Activated naive CD8-positive, alpha-beta T cell treated with anti-CD3 and anti-CD28 coated beads, Interleukin-2, amount 50 U/mL, for 16 hours (primary cell): ENCODE results near the gene ZNHIT3.
A peak's percentile ranks its signal among the peaks of the same experiment; 100 is the strongest.

Source experiments
- DNase-seq: peaks from one replicate; pipeline ENCODE4 v3.0.0-alpha.2; 2020; ENCODE audit warnings: low read depth, low spot score

ZNHIT3 gene

DNA sequence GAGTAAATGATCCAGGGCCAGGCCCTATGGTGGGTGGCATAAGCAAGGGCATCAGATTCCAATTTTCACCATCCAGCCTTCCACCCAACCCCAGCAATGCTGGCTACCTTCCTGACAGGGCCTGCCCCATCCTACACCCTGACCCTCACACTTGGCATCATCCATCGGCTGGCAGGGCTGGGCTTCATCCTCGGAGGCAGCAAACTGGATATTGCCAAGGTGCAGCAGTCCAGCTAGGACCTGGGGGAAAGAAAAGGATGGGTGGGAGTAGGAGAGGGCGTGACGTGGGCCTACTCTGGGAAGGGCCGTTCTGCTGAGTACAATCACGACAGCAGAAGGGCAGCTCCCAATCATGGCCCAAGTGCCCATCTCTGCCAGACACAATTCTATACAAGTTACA lies 24.7 kb downstream of the ZNHIT3 start:
- DNase-seq, result no peak

DNA sequence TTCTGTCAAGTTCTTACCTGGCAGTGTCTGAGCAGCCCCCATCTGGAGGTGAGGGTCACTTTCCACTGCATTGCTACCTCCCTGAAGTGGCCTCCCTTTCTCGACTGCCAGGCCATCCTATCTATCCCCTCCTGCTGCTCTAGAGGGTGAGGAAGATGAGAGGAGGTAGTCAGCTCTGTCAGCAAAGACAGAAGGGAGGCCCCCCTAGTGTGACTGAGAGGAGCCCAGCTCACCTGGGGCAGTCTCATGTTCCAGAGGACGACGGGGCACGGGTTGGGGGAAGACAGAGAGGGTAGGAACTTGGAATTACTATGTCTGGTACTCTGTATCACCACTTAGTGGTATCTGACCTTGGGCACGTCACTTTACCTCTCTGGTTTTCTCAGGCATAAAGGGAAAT lies 26.2 kb downstream of the ZNHIT3 start:
- no peak for DNase-seq

DNA sequence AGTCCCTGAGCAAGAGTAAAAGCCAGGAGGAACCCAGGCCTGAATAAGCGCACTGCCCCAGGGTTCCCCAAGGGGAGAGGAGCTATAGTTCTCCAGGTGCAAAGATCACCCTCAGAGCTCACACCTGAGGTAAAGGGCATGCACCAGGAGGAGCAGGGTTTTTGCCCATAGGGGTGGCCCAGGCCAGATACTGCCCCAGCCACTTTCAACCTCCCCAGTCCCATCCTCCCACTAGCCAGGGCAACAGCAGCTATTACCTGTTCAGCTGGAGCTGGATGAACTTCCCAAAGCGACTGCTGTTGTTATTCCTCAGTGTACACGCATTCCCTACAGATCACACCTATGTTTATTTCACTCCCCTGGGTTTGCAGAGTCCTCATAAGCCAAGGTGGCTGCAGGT lies 28.4 kb downstream of the ZNHIT3 start:
- DNase-seq, result no peak

- no peak for DNase-seq
Measured at GRCh38 chr17:36515837-36516236, 29.4 kb downstream of the ZNHIT3 start.

GRCh38 chr17:36523113-36523512 lies 36.6 kb downstream of the ZNHIT3 start:
- DNase-seq, result no peak

- DNase-seq, result no peak
Measured at GRCh38 chr17:36524428-36524876, 38.0 kb downstream of the ZNHIT3 start.

- DNase-seq, result no peak
Measured at GRCh38 chr17:36525113-36525512, 38.6 kb downstream of the ZNHIT3 start.

DNA sequence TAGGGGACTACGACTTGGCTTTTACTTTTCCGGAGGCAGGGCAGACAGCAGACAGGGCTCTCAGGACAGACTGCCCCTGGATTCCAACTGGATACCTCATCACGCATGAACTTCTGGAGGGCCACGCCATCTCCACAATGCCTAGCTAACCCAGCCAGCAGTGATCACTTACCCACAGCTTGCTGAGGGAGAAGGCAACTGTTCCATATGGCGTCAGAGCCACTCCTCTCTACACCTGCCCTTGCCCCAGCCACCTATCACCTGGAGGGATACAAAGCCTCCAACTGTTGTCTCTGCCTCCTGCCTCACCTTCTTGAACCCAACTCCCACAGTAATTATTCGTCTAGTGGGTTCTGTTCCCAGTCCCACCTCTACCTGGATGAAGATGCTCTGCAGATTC lies 39.4 kb downstream of the ZNHIT3 start:
- no peak for DNase-seq

DNA sequence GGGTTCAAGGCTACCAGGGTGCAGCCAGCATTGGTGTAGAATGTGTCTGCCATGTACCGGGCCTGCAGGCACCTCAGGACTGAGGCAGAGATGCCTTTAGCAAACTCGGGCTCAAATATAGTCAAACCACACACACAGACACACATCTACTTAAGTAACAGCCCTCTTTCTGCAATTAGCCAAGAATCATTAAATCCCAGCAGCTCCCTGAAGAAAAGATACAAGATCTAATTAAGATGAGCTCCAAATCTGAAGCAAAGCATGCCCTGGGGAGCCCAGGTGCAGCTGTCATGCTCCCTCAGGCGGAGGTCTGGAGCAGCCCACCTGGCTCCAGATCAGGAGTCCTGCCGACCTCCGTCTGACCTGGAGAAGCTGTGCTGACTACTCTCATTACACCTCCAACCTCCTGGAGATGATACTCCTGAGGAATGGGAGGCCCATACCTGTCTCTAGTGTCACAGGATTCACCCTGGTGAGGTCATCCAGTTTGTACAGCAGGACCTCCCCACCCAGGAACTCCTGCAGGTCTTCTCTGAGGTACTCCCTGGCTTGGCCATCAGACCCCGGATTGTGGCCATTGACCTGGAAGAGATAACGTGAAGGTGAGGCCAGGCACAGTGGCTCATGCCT lies 41.3 kb downstream of the ZNHIT3 start:
- no peak for DNase-seq

DNA sequence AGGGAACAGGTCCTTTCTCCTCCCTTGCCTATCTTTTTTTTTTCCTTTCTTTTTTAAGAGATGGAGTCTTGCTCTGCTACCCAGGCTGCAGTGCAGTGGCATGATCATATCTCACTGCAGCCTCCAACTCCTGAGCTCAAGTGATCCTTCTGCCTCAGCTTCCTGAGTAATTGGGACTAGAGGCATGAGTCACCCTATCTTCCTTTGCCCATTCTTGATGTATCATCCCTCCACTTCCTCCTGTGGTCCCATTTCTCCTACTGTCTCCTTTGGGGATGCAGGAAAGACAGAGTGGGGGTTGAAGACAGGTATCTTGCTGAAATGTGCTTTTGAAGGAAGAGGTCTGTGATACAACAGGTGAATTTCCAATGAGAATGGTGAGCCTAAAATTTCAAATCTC lies 42.6 kb downstream of the ZNHIT3 start:
- no peak for DNase-seq

DNA sequence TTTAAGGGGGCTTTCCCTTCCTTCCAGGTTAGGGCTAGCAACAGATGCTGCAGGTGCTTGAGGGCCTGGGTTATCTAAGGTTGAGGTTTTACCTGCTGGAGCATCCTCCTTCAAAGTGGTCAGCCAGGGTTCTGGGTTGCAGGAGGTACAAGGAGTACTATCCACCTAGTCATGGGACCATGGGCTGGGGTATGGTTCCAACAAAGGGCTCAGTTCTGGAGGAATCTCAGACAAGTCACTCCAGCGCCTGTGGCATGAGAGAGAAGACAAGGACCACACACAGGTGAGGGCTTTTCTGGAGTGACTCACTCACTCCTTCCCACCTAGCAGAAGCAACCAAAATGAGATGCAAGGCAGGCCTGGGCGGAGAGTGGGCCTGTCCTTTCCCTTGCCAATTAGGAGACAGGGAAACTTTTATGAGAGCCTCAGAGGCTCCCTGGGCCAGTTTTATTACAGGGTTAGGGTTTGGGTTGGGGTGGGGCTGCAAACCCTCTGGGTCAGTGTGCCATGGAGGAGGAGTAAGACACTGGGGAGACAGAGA lies 46.0 kb downstream of the ZNHIT3 start:
- DNase-seq, result no peak

DNA sequence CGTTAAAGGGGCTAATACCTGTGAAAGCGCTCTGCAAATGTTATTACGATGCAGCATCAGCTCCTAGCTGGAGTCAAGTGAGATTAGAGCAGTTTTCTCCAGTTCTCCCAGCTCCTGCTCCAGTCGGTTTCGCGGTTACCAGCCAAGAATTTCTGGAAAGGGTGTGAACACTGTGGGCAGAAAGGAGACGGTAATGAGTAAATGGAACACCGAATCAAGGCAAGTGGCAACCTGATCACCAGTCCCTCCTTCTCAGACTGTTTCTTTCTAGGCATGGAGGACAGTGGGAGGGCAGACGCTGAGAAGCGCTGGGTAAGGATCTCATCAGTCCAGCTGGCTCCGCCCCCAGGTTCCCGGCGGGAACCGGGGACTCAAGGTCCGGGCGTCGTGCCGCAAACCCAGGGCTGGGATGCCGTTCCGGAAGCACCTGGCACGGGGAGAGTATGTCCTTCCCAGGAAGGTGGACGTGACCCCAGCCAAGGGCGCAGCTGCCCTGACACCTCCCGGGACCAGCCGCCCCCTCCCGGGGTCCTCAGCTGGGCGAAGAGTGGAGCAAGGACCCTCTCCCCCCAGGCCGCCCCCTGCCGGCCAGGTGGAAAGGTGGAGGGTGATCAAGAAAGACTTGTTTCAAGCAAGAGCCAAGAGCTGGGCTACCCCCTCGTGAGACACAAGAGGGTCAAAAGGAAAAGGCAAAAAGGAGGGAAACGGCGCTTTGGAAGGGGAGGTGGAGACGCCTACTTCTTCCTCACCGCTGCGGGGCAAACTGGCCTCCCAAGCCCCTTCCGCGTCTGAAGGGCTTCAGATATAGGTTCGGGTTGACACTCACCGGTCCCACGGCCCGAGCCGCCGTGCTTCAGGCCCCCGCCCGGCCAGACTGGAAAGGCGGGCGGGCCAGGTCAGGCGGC lies 47.7 kb downstream of the ZNHIT3 start:
- peak; percentile 26 for DNase-seq

DNA sequence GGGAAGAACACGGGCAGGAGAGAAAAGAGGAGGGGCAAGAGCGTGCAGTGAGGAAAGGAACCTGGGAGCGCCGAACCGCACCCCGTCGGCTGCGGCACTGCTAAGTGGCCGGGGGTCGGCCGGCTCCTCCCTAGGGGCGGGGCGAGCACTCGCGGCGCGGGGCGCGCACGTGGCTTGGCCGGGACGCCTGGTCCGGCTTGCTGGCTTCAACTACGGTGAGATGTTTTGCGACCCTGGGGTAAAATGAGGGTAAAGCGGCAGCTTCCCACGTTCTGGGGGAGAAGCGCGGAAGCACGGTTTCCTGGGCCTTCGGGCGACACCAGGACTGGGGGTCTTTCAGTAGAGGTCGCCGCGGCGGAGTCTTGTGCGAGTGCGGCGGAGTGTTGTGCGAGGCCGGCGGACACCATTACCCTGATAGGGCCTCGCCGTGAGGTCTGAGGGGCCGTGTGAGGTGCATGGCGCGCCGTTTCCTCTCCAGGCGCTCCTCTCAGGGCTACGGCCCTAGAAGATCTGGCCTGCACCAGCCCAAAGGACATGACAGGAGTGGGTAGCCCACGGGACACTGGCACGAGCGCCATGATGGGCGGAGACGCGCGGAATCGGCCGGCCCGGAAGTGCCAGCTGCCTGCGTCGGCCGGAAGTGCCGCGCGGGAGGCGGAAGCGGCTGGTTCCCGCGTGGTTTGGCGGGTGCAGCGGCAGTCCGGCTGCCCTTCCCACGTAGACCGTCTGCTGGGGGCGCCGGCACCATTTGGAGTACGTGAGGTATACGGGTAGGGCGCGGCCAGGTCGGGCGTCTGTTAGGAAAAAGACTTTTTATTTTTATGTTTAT lies 48.6 kb downstream of the ZNHIT3 start, which contains the start of the genes MYO19 and PIGW:
TSS of gene MYO19 (minus strand) at position 29 of the 829 bp plus-strand sequence. CDS start 2,330 bp downstream, outside the sequence.
TSS of gene PIGW (plus strand) at position 148 of the 829 bp plus-strand sequence. CDS start 2,115 bp downstream, outside the sequence.
- DNase-seq, result peak; percentile 79

DNA sequence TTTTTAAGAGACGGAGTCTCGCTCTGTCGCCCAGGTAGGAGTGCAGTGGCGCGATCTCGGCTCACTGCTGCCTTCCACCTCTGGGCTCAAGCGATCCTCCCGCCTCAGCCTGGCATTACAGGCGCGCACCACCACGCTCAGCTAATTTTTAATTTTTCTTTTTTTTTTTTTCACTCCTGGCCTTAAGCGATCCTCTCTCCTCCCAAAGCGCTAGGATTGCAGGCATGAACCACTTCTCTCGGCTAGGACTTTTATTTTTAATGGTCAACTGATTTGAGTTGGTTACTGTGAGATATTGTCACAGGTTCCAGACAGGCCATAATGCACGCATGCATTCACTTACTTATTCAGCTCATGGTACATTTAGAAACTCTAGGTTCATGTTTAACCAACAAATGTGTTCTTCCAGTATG lies 49.2 kb downstream of the ZNHIT3 start:
- no peak for DNase-seq

- no peak for DNase-seq
Measured at GRCh38 chr17:36540696-36541095, 54.2 kb downstream of the ZNHIT3 start.

DNA sequence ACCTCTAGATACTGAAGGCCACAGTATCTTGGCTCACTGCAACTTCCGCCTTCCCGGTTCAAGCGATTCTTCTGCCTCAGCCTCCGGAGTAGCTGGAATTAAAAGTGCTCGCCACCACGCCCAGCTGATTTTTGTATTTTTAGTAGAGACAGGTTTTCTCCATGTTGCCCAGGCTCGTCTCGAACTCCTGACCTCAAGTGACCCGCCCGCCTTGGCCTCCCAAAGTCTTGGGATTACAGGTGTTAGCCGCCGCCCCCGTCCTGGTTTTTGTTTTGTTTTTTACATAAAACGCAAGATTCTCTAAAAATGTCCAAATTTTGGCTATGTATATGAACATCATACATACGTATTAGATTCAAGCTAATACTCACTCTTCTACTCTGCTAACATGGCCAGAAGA lies 56.3 kb downstream of the ZNHIT3 start:
- DNase-seq, result no peak

DNA sequence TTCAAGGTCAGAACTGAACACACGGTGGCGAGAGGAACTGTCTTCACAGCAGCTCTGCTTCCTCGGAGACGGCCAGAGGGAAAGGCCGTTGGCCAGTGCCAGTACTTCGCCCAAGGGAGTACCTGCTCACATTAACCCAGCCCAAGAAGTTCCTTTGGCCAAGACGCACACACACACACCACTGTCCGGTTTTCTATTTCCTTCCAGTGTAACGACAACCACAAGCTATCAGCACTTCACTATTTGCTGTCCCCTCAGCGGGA lies 57.5 kb downstream of the ZNHIT3 start:
- no peak for DNase-seq

DNA sequence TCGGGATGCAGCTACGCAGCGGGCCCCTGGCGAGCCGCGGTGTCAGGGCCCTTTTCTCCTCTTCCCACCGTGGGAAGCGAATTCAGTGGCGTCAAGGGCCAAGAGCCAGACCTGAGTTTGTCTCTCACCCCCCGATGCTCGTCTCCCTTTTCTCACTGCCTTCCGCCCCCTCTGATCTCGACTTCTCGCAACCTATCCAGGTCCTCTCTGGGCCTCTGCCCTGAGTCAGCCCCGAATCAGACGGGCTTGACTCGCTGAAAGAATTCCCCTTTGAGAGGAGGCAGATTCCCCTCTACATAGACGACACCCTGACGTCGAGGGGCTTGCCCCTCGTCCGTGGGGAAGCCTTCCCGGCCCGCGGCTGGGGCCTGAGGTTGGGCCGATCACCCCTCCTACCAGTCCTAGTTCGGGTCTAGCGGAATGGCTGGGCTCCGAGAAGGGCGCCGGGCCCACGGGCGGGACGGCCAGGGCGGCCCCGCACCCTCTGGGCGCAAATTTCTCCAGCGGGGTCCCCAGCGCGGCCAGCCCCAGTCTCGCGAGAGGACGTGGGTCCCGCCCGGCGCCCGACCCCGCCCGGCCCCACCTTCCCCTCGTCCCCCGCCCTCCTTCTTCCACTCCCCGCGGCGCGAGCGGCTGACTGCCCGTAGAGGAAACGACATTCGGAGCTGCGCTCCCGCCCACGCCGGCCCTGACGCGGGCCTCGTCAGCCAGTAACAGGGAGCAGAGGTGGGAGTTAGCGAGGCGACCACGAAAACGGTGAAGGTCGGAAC lies 58.0 kb downstream of the ZNHIT3 start, which contains the start of gene GGNBP2:
TSS of gene GGNBP2 (plus strand) at position 613 of the 770 bp plus-strand sequence. CDS start 806 bp downstream, outside the sequence.
- peak; percentile 91 for DNase-seq

DNA sequence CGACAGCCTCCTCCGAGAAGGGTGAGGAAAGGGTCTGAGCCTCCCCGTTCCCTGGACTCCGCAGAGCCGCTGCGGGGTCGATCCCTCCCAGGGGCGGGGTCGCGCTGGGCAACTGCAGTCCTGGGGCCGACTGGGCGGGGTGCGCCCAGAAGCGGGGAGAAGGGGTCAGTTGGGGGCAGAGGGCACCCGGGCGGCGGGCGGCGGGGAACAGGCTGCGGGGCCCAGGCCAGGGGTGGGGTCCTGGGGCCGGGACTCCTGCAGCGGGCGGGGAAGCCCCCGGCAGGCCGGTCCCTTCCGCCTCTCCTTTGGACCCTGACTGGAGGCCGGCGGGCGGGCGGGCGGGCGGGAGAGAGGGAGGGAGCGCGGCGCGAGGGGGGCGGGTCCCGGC lies 58.6 kb downstream of the ZNHIT3 start:
- no peak for DNase-seq
